Prostate gland (tissue), 2 donors: ENCODE data around the gene RXRA. TPM values are rescaled to one million over a fixed set of nuclear protein-coding genes. Genes with fewer than 3 reads are reported as not detected.
A peak's percentile ranks its signal among the peaks of the same experiment; 100 is the strongest.

Experiments used
- DNase-seq: peaks from one replicate; pipeline ENCODE4 v3.0.0-alpha.2; 2019; ENCODE audit warnings: low spot score
- H3K27ac ChIP-seq, 2 donors: fragments of 200-600 bp; sonication (generic); 2 replicates each; pipeline ENCODE4 v1.5.1; 2017 to 2019
- H3K27me3 ChIP-seq: fragments of 200-600 bp; sonication (generic); replicated peaks from 2 replicates; pipeline ENCODE4 v1.5.1; 2019; ENCODE audit not compliant: insufficient read depth
- H3K36me3 ChIP-seq, 2 donors: fragments of 200-600 bp; sonication (generic); 1 replicate in 1 of 2; 2 replicates in 1 of 2; pipeline versions ENCODE4 v1.5.1 to v1.8.1; 2017 to 2019
- H3K4me1 ChIP-seq: fragments of 200-600 bp; sonication (generic); replicated peaks from 2 replicates; pipeline ENCODE4 v1.5.1; 2019
- H3K4me3 ChIP-seq, 2 donors: fragments of 200-600 bp; sonication (generic); 2 replicates each; pipeline ENCODE4 v1.5.1; 2017 to 2019
- H3K9me3 ChIP-seq: fragments of 200-600 bp; sonication (generic); 2 replicates; pipeline ENCODE4 v1.5.1; 2017
- CTCF ChIP-seq, 4 experiments: fragments of 200-600 bp in 2 of 4; fragments of 450-650 bp in 2 of 4; sonication (generic) in 2 of 4; IDR thresholded peaks; 1 replicate in 3 of 4; 2 replicates in 1 of 4; pipeline ENCODE4 v1.5.1; 2016 to 2019; ENCODE audit warnings: antibody characterized with exemption in 4 of 4, mild to moderate bottlenecking in 2 of 4, moderate library complexity in 2 of 4
- POLR2A ChIP-seq: fragments of 450-650 bp; IDR thresholded peaks from one replicate; pipeline ENCODE4 v1.6.1; 2016; ENCODE audit warnings: antibody characterized with exemption, mild to moderate bottlenecking
- POLR2AphosphoS5 ChIP-seq: sonication (generic); formaldehyde crosslinking; IDR thresholded peaks from one replicate; pipeline ENCODE4 v1.6.1; 2017; ENCODE audit warnings: antibody characterized with exemption
- WGBS: methylation state at CpG from one replicate; pipeline ENCODE4 v1.1.5; 2018; 5-methylcytosine and 5-hydroxymethylcytosine counted together
- intact Hi-C: fragments of 100-400 bp; cut with DNase I; formaldehyde crosslinking; loops from one replicate; pipeline ENCODE4 v1.14.2; 2022
- total RNA-seq, 2 donors: library from RNA; depleted of rRNA; stranded (reverse); fragments of >200 nt; gene quantifications; one replicate each; pipeline ENCODE4 v1.1.0, GENCODE V29; 2016

The RXRA gene
- total RNA-seq, 2 donors from 2014 or later = 69.5 to 84.1 TPM

GRCh38 chr9:134376386-134377142, 50.3 kb downstream of the RXRA start:
- peaks cover 83% of the 10 kb centered on the region for H3K4me1 ChIP-seq
- no peaks in the 10 kb centered on the region for H3K9me3 ChIP-seq
- TF ChIP-seq POLR2A = no peak
- TF ChIP-seq POLR2AphosphoS5 = no peak
- TF ChIP-seq CTCF (IDR thresholded peaks at IDR 0.05) = no peak
- H3K4me3 ChIP-seq = no peak overlapping the region
- no peak for DNase-seq
- H3K27me3 ChIP-seq = no peaks in the 10 kb centered on the region
- intact Hi-C loops = loop anchor here (5.0 kb wide), 1 partner anchor 61 kb away; no protein-coding TSS in a partner anchor
- no peaks in the 10 kb centered on the region for H3K36me3 ChIP-seq
- WGBS = 44% methylated on average over 26 of the region's 27 CpGs
- H3K27ac ChIP-seq = peak overlapping the region; percentile 87 to 95

GRCh38 chr9:134377143-134377484, 50.9 kb downstream of the RXRA start:
- no peak overlapping the region for H3K4me3 ChIP-seq
- no peaks in the 10 kb centered on the region for H3K9me3 ChIP-seq
- H3K4me1 ChIP-seq = peaks cover 83% of the 10 kb centered on the region
- TF ChIP-seq POLR2A (no peak), CTCF (IDR thresholded peaks at IDR 0.05) (no peak), POLR2AphosphoS5 (no peak)
- no peak for DNase-seq
- no peaks in the 10 kb centered on the region for H3K36me3 ChIP-seq
- intact Hi-C loops = loop anchor here (5.0 kb wide), 1 partner anchor 60 kb away; no protein-coding TSS in a partner anchor
- H3K27ac ChIP-seq = peak overlapping the region; percentile 87 to 95
- H3K27me3 ChIP-seq = no peaks in the 10 kb centered on the region
- 83% methylated on average over 6 of the region's 8 CpGs for WGBS

GRCh38 chr9:134377976-134378375, 51.7 kb downstream of the RXRA start:
- TF ChIP-seq POLR2A (no peak), POLR2AphosphoS5 (no peak), CTCF (IDR thresholded peaks at IDR 0.05) (no peak)
- Histone ChIP-seq H3K36me3 (no peaks in the 10 kb centered on the region), H3K4me3 (no peak overlapping the region), H3K4me1 (peaks cover 77% of the 10 kb centered on the region), H3K27me3 (no peaks in the 10 kb centered on the region), H3K9me3 (no peaks in the 10 kb centered on the region), H3K27ac (peak overlapping the region; percentile 87 to 95)
- intact Hi-C loops = loop anchor here (5.0 kb wide), 1 partner anchor 59 kb away; no protein-coding TSS in a partner anchor
- WGBS = 15% methylated on average over 14 of the region's 17 CpGs
- peak; percentile 55 for DNase-seq

GRCh38 chr9:134378901-134379338, 52.7 kb downstream of the RXRA start:
- intact Hi-C loops = loop anchor here (5.0 kb wide), 1 partner anchor 58 kb away; no protein-coding TSS in a partner anchor
- DNase-seq = peak; percentile 94
- 22% methylated on average over 11 of the region's 11 CpGs for WGBS
- Histone ChIP-seq H3K27me3 (no peaks in the 10 kb centered on the region), H3K4me1 (peaks cover 73% of the 10 kb centered on the region), H3K36me3 (no peaks in the 10 kb centered on the region), H3K9me3 (no peaks in the 10 kb centered on the region), H3K27ac (peak overlapping the region; percentile 87 to 95), H3K4me3 (no peak overlapping the region)
- TF ChIP-seq POLR2AphosphoS5 (peak; percentile 97), POLR2A (peak; percentile 63), CTCF (IDR thresholded peaks at IDR 0.05) (peak in 2 of 4 experiments; percentile 3 to 6)
